ENCODE measurements around the gene PPP2CA. TPM values are rescaled to one million over a fixed set of nuclear protein-coding genes. Genes with fewer than 3 reads are reported as not detected.
A peak's percentile ranks its signal among the peaks of the same experiment; 100 is the strongest.
"Not testable (repeated sequence)": the region's sequence is repeated elsewhere in the genome, so short reads cannot be mapped to it uniquely, and the experiment has no call there.

Gene PPP2CA
- total RNA-seq, 1 experiment from 2014 or later, result 179 TPM

DNA sequence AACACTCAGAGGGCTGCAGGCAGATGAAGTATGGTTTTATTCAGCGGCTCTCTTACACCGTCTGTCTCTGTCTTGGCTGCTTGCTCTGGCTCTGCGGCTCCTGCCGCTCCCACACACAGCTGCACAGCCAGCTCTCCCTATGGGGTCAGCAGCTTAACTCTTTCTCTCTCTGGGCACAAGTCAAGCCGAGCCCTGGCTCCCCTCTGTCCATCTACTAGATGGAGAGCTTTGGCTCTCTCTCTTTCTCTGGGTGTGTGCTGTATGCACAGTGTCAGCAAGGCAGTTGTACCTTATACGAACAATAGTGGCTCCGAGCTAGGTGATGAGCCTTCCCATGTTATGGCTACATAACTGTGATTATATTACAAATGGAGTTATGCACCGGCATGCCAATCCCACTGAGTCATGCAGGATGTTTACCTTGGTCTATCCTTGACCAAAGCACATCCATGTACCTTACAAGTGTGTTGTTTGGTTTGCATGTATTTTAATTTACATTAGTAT, 19.3 kb upstream of the PPP2CA start:
- peak; percentile 81 for DNase-seq (ENCODE audit: low spot score)

DNA sequence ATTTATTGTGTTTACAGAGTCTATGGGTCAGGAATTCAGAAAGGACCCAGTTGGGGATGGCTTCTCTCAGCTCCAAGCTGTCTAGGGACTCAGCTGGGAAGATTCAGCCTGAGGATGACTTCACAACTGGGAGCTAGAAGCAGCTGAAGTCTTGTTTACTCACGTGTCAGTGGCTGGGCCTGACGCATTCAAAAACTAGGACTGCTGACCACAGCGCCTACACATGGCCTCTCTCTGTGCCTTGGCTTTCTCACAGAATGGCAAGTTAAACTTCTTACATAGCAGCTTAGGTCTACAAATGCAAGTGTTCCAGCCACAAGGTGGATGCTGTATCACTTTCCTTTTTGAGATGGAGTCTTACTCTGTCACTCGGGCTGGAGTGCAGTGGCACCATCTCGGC, 16.3 kb upstream of the PPP2CA start:
- DNase-seq (ENCODE audit: low spot score), result peak; percentile 85

GRCh38 chr5:134240421-134240962, 14.6 kb upstream of the PPP2CA start:
- DNase-seq (ENCODE audit: low spot score), result no peak

DNA sequence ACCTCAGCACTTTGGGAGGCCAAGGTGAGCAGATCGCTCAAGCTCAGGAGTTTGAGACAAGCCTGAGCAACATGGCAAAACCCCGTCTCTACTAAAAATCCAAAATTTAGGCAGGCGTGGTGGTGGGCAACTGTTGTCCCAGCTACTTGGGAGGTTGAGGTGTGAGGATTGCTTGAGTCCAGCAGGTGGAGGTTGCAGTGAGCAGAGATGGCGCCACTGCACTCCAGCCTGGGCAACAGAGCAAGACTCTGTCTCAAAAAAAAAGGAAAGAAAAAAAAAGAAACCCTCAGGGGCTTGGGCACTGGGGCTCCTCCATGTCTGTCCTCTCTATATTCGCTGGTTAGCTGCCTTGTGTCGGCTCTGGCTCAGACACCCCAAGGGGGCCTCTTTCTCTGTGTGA, 10.9 kb upstream of the PPP2CA start:
- DNase-seq (ENCODE audit: low spot score), result no peak

- no peak for DNase-seq (ENCODE audit: low spot score)
Measured at GRCh38 chr5:134236318-134236717, 10.4 kb upstream of the PPP2CA start.

- no peak for DNase-seq (ENCODE audit: low spot score)
Measured at GRCh38 chr5:134228624-134229023, 2.8 kb upstream of the PPP2CA start.

GRCh38 chr5:134227776-134228175, 1.9 kb upstream of the PPP2CA start:
- no peak for DNase-seq (ENCODE audit: low spot score)

GRCh38 chr5:134227259-134227658, 1.4 kb upstream of the PPP2CA start:
- DNase-seq (ENCODE audit: low spot score), result no peak

GRCh38 chr5:134226441-134227192, 744 bp upstream of the PPP2CA start:
- DNase-seq (ENCODE audit: low spot score), result no peak

GRCh38 chr5:134224888-134225779, 739 bp downstream of the PPP2CA start:
- DNase-seq (ENCODE audit: low spot score), result peak; percentile 21

DNA sequence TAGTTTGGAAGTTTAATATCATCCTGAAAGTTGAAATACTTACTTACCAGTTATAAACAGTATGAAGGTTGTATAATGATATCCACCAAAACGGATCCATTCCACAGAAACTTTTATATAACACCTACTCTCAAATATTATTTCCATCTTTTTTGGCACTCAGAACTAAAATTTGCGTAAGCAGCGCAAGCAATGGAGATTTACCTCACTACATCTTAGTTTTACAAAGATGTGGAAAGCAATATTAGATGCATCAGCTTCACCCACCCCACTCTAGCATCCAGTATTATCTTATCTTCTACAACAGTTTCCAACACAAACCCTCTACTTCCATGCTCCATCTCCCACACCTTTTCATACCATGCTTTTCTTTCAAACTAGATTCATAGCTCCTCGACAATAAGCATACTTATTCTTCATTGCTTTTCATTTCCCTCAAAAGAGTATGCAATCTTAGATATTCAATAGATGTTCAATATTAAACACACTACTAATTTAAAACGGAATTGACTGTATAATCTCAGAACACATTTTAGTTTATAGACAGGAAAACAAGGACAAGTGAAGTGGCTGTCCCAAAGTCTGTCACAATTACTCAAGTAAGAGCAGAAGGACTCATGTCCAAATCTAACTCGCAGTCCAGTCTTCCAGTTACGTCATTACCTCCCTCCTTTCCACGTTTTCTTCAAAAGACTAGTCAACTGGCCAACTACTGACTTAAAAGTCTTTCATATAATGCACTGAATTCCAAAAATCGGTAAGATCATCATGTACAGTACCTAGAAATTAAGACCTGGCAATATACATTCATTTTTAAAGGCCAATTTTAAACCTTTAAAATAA, 2.2 kb downstream of the PPP2CA start:
- DNase-seq (ENCODE audit: low spot score), result no peak

GRCh38 chr5:134221690-134222089, 4.2 kb downstream of the PPP2CA start:
- DNase-seq (ENCODE audit: low spot score), result not testable (repeated sequence)

GRCh38 chr5:134215757-134216156, 10.1 kb downstream of the PPP2CA start:
- no peak for DNase-seq (ENCODE audit: low spot score)

GRCh38 chr5:134211263-134212031, 14.4 kb downstream of the PPP2CA start:
- peak; percentile 28 for DNase-seq (ENCODE audit: low spot score)

- DNase-seq (ENCODE audit: low spot score), result no peak
Measured at GRCh38 chr5:134209477-134210245, 16.2 kb downstream of the PPP2CA start.

GRCh38 chr5:134207696-134208095, 18.2 kb downstream of the PPP2CA start:
- no peak for DNase-seq (ENCODE audit: low spot score)

DNA sequence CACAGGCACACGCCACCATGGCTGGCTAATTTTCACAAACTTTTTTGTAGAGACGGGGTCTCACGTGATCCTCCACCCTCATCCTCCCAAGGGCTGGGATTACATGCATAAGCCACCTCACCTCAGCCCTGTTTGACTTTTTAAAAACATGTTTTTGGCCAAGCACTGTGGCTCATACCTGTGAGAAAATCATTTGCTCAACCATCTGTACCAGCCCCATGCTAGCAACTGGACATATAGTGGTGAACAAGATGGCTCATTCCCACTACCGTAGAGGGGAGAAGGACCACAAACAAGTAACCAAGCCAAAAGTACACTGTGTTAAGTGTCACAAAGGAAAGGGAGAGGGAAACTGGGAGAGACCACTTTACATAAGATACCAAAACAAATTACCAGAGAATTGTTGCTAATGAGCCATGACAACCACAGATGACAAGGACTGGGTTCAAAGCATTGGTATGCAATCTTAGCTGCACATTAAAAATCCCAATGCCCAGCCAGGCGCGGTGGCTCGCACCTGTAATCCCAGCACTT, 19.2 kb downstream of the PPP2CA start:
- DNase-seq (ENCODE audit: low spot score), result no peak

- DNase-seq (ENCODE audit: low spot score), result no peak
Measured at GRCh38 chr5:134204575-134204974, 21.3 kb downstream of the PPP2CA start.

- no peak for DNase-seq (ENCODE audit: low spot score)
Measured at GRCh38 chr5:134203630-134204029, 22.2 kb downstream of the PPP2CA start.

DNA sequence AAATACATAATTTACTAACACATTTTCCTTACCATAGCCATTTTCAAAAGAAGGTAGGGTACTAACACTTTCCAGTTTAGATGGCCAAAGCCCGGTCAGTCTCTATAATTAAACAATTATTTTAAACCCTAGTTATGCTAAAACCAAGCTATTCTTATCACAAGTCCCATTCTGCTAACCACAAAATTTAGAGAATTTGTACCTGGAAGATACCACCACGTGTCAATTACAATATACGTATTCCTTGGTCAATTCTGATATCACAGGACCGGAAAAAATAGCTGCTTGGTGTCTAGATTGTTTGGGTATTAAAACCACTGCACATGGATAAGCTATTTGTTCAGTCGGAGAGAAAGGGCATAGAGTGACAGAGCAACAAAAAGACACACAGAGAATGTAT, 30.2 kb downstream of the PPP2CA start:
- no peak for DNase-seq (ENCODE audit: low spot score)
